Inflammatory macrophage treated with lipopolysaccharide for 1 hour (primary cell): ENCODE results near the gene INTS11.

Experiments used
- DNase-seq, 2 donors: peaks; one replicate each; pipeline ENCODE4 v3.0.0-alpha.2; 2020 to 2022

INTS11 gene

DNA sequence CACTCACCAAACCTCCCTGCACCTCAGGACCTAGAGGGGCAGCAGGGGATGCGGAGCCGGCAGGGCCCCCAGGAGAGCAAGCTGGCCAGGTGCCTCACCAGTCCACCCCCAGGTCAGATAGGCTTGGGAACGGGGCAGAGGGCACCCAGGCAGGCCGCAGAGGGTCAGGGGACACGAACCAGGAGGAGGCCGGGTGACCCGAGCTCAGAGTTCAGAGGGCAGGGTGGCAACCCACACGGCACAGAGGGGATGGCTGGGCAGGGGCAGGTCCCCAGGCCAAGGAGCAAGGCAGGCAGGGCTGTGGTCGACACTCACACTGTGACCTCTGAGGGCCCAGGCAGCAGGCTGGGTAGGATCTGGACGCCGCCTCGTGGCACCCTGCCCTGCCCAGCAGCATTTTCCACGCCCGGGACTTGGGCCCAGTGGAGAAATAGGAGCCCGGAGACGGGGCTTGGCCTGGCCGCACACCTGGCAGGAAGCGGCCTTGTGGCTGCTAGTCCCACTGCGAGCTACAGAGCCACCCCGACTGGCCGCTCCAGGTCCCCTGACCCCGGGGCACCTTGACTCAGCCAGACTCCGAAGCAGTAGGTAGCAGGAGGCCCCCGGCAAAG, 19.5 kb upstream of the INTS11 start:
- DNase-seq = no peak

DNA sequence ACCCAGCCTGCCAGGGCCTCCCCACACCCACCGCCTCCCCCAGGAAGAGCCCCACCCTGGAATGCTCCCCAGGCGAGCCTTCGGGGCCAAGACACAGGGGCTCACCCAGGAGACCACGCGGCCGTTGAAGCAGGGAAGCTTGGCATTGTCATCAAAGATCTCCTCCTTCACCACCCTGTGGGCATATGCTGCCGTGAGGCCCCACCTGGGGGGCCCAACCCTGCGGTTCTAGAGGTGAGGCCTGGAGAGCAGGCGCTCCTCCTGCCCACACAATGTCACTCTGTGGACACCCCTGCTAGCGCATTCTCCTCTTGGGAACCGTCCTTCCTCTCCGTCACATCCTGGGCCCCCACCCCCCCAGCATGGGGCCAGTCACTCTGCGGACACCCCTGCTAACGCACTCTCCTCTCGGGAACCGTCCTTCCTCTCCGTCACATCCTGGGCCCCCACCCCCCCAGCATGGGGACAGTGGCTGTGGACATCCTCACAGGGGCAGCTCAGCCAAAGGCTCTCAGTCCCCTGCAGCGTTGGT, 18.2 kb upstream of the INTS11 start:
- DNase-seq = no peak

DNA sequence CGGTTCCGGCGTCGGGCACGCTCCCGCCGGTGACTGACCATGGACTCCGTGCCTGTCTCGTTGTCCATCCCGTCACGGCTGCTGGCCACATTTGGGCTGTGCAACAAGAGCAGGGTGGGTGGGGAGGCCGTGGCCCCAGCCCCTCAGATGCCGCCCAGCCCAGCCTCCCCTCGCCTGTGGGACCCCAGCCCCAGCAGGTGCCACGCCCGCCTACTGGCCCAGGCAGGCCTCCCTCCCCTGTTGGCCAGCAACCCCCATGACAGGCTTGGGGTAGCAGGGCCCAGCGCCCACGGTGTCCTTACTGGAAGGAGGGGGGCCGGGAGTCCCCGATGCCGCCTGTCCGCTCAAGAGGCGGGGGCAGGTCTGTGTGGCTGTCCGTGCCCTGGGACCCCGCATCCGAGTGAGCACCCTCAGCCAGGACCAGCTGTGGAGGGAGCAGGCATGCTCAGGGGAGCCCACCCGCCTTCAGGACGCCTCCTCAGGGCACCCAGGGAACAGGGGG, 17.7 kb upstream of the INTS11 start:
- DNase-seq = no peak

DNA sequence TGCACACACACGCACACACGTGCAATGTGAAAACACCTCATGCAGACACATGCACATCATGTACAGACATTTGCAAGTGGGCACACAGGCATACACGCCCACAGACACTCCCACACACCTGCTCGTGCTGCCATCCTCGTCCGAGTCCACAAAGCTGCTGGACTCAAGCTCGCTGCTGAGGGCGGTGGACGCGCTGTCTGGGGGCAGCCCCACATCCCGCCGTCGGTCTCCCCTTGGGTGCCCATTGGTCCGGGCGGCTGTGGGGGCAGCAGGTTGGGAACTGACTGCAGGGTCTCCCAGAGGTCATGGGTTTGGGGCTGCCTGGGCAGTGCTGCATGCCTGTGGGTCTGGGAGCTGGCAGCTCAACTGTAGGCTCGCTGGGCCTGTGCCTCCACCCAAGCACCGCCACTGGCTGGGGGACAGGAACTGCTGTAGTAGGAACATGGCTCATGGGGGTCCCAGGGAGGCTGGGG, 17.1 kb upstream of the INTS11 start:
- DNase-seq = no peak

DNA sequence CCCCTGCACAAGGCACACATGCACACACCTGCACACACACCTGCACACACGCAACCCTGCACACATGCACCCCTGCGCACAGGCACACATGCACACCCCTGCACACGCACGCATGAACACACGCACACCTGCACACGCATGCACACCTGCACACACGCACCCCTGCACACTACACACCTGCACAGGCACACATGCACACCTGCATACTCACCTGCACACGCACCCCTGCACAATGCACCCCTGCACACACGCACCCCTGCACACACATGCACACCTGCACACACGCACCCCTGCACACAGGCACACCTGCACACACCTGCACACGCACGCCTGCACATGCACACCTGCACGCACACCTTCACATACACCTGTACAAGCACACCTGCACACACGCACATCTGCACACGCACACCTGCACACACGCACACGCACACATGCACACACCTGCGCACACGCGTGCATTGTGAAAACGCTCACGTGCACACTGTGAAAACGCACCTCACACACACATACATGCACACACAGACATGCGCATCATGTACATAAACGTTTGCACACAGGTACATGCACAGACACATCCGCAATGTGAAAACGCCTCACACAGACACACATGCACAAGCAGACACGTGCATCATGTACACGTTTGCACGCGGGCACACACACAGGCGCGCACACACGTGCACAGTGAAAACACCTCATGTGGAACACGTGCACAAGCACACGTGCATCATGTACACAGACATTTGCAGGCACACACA, 16.5 kb upstream of the INTS11 start:
- DNase-seq = no peak

DNA sequence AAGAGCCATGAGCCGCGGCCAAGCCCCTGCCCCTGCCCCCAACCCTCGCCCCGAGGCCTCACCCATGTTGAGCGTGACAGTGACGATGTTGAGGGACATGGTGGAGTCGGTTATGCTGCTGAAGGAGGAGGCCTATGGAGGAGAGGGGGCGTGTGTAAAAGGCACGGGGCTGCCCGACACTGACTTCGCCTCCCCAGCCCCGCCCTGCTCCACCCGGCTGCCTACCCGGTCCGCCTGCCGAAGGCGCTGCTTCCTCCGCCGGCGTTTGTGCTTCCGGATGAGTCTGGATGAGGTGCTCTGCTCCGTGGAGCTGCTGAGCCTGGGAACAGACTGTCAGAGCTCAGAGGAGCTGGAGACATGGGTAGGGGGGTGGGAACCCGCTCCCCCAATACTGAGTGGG, 15.7 kb upstream of the INTS11 start:
- no peak for DNase-seq

DNA sequence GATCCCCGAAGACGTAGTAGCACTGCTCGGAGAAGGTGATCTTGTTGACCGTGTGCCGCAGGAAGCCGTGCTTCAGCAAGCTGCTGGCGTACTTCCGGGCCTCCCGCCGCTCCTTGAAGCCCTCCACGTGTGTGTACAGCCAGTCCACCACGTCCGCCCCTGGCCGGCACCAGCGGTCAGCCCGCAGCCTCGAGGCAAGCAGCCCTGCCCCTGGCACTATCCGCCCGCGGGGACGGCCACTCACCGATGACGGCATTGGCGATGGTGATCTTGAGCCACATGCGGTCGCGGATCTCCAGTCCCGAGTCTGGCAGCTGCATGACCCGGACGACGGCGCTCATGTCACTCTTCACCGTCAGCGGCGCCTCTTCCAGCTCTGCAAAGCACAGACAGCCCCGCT, 13.8 kb upstream of the INTS11 start:
- no peak for DNase-seq

DNA sequence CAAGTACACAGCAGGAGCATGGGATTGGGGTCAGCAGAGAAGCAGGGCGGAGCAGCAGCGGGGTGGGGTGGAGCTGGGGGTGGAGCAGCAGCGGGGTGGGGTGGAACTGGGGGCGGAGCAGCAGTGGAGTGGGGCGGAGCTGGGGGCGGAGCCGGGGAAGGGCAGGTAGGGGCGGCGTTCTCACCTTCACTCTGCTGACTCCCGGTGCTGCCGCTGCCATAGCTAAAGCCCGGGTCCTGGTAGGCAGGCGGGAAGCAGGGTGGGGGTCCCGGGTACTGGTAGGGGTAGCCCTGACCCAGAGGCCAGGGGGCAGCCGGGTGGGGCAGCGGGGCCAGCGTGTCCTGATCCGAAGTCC, 13.3 kb upstream of the INTS11 start:
- no peak for DNase-seq

DNA sequence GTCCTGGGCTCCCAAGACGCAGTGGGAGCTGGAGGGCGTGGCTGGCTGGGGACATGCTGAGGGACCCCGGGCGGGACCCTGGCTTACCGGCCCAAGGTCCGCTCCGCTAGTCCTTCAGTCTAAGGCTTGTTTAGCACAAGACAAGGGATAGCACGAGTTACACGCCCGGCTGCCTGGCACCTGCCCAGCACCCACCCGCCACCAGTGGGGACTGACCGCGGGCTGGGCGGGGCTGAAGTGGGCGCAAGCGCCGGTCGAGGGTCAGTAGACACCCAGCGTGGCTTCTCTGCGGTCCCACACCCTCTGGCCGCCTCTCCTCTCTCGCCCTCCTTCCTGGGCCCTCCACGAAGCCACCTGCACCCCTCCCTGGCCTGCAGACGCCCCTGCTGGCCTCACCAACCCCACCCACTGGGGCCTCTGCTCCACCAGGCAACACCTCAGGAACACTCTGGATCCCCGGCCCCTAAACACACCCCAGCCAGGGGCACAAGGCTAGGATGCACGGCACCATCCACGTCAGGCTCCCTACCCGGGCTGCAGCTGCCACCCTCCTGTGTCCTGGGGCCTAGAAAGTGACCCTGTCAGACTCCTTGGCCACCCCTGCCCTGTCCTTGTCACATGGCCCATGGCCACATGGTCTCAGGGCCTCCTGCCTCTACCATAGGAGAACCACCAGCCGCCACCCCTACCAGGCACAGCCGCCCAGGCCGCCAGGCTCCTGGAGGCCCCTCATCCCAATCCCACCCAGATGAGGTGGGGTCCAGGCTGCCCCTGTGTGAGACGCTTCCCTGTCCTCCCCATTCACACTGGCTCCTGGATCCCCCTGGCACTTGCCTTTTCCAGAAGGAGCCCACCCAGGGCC, 12.7 kb upstream of the INTS11 start:
- no peak for DNase-seq

DNA sequence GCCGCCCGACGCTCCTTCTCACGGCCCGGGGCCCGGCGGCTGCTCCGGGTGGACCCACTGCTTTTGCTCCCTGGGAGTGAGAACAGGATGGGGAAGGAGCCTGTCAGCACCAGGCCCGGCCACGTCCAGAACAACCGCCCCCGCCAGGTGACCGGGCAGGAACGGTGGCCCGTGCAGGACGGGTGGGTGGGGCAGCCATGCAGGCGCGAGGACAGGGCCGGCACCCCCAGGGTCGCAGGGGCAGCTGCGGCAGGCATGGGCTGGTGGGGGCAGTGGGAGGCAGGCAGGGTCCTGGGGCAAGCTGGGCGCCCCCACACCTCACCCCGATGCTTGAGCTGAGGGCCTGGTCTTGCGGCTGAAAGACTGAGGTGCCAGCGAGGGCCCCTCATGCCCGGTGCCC, 12.0 kb upstream of the INTS11 start:
- no peak for DNase-seq

DNA sequence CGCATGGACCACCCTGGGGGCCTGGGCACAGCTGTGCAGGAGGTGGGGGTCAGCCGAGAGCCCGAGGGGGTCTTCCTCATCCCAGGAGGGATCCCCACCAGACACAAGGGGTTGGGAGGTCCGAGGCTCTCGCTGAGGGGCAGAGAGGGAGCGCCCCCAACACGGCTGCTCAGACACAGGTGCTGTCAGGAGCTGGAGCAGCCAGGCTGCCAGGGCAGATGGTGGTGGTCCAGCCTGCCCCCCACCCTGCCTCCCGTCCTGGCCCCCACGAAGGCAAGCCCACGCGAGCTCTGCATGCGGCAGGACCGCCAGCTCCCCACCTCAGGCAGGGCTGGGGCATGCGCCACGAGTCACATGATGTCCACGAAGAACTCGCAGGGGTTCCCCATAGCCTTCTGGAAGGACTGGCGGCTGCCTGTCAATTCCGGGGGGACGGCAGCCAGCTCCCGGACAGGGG, 11.4 kb upstream of the INTS11 start:
- DNase-seq = no peak

DNA sequence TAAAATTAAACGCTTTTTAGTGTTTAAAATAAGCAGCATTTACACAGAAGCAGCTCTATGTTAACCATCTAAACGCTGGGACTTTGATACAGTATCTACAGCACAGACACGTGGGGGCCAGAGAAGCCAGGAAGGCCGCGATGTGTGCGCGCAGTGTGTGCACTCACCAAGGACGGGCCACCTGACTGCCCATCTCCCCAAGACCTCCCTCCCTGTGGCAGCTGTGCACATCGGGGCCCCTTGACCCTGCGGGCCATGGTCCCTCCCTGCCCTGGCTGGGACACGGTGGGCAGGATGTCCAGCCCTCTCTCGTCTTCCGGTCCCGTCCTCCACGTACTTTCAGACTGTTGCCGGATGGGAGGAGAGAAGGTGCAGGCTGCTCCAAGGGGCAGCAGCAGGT, 10.8 kb upstream of the INTS11 start:
- no peak for DNase-seq

DNA sequence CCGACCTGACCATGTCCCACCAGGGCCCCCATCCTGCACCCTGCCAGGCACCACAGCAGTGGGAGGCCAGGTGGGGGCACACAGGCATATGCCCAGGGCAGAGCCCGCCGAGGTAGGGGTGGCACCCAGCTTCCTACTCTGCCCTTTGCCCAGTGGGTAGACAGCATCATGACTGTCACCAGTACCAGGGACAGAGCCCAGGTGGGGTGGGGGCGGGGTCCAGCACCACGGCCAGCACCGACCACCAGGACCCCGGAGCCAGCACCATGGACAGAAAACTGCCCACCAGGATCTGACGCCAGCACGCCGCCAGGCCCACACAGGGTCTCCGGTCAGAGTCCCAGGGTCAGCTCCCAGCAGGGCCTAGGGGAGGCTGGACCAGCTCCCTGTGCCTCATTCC, 10.4 kb upstream of the INTS11 start:
- DNase-seq = no peak

DNA sequence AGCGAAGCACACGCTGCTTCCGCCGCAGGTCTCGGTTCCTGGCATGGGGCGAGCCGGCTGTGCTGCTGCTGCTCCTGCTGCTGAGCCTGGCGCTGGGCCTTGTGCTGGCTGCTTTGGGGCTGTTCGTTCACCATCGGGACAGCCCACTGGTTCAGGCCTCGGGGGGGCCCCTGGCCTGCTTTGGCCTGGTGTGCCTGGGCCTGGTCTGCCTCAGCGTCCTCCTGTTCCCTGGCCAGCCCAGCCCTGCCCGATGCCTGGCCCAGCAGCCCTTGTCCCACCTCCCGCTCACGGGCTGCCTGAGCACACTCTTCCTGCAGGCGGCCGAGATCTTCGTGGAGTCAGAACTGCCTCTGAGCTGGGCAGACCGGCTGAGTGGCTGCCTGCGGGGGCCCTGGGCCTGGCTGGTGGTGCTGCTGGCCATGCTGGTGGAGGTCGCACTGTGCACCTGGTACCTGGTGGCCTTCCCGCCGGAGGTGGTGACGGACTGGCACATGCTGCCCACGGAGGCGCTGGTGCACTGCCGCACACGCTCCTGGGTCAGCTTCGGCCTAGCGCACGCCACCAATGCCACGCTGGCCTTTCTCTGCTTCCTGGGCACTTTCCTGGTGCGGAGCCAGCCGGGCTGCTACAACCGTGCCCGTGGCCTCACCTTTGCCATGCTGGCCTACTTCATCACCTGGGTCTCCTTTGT, 9.2 kb upstream of the INTS11 start:
- DNase-seq = no peak

DNA sequence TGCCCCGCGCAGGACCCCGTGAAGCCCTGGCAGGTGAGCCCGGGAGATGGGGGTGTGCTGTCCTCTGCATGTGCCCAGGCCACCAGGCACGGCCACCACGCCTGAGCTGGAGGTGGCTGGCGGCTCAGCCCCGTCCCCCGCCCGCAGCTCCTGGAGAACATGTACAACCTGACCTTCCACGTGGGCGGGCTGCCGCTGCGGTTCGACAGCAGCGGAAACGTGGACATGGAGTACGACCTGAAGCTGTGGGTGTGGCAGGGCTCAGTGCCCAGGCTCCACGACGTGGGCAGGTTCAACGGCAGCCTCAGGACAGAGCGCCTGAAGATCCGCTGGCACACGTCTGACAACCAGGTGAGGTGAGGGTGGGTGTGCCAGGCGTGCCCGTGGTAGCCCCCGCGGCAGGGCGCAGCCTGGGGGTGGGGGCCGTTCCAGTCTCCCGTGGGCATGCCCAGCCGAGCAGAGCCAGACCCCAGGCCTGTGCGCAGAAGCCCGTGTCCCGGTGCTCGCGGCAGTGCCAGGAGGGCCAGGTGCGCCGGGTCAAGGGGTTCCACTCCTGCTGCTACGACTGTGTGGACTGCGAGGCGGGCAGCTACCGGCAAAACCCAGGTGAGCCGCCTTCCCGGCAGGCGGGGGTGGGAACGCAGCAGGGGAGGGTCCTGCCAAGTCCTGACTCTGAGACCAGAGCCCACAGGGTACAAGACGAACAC, 8.5 kb upstream of the INTS11 start:
- DNase-seq = no peak

DNA sequence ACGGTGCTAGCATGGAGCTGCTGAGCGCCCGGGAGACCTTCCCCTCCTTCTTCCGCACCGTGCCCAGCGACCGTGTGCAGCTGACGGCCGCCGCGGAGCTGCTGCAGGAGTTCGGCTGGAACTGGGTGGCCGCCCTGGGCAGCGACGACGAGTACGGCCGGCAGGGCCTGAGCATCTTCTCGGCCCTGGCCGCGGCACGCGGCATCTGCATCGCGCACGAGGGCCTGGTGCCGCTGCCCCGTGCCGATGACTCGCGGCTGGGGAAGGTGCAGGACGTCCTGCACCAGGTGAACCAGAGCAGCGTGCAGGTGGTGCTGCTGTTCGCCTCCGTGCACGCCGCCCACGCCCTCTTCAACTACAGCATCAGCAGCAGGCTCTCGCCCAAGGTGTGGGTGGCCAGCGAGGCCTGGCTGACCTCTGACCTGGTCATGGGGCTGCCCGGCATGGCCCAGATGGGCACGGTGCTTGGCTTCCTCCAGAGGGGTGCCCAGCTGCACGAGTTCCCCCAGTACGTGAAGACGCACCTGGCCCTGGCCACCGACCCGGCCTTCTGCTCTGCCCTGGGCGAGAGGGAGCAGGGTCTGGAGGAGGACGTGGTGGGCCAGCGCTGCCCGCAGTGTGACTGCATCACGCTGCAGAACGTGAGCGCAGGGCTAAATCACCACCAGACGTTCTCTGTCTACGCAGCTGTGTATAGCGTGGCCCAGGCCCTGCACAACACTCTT, 7.7 kb upstream of the INTS11 start:
- no peak for DNase-seq

DNA sequence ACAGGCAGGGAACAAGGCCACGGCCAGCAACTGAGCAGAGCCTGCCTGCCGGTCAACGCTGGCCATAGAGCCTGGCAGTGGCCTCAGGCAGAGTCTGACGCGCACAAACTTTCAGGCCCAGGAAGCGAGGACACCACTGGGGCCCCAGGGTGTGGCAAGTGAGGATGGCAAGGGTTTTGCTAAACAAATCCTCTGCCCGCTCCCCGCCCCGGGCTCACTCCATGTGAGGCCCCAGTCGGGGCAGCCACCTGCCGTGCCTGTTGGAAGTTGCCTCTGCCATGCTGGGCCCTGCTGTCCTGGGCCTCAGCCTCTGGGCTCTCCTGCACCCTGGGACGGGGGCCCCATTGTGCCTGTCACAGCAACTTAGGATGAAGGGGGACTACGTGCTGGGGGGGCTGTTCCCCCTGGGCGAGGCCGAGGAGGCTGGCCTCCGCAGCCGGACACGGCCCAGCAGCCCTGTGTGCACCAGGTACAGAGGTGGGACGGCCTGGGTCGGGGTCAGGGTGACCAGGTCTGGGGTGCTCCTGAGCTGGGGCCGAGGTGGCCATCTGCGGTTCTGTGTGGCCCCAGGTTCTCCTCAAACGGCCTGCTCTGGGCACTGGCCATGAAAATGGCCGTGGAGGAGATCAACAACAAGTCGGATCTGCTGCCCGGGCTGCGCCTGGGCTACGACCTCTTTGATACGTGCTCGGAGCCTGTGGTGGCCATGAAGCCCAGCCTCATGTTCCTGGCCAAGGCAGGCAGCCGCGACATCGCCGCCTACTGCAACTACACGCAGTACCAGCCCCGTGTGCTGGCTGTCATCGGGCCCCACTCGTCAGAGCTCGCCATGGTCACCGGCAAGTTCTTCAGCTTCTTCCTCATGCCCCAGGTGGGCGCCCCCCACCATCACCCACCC, 6.9 kb upstream of the INTS11 start, which contains the start of gene TAS1R3:
TAS1R3 (plus strand) TSS at position 213 of the 898 bp plus-strand sequence; CDS start at position 279, 66 bp downstream.
- DNase-seq = no peak

DNA sequence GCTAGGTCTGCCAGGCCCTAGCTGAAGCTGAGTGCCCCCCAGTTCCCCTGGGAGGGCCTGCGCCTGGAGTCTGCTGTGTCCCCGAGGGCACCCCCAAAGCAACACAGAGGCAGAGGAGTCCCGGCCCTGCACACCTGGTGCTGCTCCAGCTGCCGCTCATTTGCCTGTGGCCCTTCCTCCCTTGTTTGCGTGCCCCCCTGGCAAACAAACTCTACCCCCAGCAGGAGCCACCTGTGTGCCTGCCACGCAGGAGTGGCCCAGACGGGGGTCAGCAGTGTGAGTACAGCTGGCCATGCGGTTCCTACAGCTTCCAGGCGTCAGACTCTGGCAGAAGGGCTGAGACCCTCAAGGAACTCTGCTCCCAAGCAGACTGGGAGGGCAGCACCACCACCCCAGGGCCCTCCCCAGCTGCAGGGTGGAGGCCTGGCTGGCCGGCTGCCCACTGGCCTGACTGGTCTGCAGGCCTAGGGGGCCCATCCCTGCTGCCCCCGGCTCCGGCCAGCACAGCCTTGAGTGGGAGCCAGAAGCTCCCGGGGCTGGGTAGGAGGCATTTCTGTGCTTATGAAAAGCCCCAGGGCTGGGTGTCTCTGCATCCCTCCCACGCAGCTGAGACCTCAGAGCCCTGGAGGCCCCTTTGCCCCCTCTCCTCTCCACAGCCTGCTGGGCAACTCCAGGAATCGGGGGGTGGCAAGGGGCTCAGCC, 6.1 kb upstream of the INTS11 start:
- no peak for DNase-seq
